B cell (primary cell): ENCODE results near the gene CYB5R3.

Source experiments
- EZH2 ChIP-seq: IDR thresholded peaks from 2 replicates; pipeline ENCODE4 v1.6.1; 2012; ENCODE audit warnings: borderline replicate concordance, low read depth, mild to moderate bottlenecking, moderate library complexity, low read length; ENCODE audit not compliant: insufficient read depth, poor library complexity, severe bottlenecking
- TF ChIP-seq, protein P1 (sequence below): fragments of 200-600 bp; IDR thresholded peaks from one replicate; pipeline ENCODE4 v1.8.0; 2022; ENCODE audit warnings: antibody characterized with exemption, mild to moderate bottlenecking

DNA sequence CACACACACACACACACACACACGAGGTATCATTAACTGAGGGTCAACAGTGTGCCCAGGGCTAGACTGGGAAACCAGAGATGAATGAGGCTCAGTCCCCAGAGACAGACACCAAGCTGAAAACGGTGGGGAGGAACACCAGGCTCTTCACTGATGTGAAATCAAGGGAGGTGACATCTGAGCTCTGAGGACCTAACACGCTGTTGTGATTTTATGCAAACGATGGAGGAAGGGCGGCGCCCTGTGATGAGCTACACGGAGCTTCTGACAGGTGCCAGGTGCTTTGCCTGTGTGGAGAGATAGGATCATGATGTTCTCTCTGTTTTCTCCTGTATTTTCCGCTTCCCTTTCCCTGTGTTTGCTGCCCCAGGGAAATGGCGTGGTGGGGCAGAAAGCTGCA lies 6.5 kb upstream of the CYB5R3 start:
- TF ChIP-seq, protein P1, sequence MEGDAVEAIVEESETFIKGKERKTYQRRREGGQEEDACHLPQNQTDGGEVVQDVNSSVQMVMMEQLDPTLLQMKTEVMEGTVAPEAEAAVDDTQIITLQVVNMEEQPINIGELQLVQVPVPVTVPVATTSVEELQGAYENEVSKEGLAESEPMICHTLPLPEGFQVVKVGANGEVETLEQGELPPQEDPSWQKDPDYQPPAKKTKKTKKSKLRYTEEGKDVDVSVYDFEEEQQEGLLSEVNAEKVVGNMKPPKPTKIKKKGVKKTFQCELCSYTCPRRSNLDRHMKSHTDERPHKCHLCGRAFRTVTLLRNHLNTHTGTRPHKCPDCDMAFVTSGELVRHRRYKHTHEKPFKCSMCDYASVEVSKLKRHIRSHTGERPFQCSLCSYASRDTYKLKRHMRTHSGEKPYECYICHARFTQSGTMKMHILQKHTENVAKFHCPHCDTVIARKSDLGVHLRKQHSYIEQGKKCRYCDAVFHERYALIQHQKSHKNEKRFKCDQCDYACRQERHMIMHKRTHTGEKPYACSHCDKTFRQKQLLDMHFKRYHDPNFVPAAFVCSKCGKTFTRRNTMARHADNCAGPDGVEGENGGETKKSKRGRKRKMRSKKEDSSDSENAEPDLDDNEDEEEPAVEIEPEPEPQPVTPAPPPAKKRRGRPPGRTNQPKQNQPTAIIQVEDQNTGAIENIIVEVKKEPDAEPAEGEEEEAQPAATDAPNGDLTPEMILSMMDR: no peak
- no peak for TF ChIP-seq EZH2
